ENCODE measurements around the gene AFDN. TPM values are rescaled to one million over a fixed set of nuclear protein-coding genes. Genes with fewer than 3 reads are reported as not detected.

The AFDN gene
- total RNA-seq, 3 donors from 2014 or later (not counting 1 experiment from before 2014, with no cell fraction given): 6.3 to 9.3 (median 7.9) TPM

GRCh38 chr6:167960579-167960978, 133.9 kb downstream of the AFDN start:
- WGBS (ENCODE audit: insufficient coverage): 82% methylated on average over 5 of the region's 5 CpGs
- no peak overlapping the region for H3K27ac Mint-ChIP-seq

GRCh38 chr6:167962711-167963110, 136.0 kb downstream of the AFDN start:
- no peaks in the 10 kb centered on the region for H3K36me3 Mint-ChIP-seq

More at GRCh38 chr6:167960579-167960978, 133.9 kb downstream of the AFDN start:
- no peaks in the 10 kb centered on the region for H3K27me3 ChIP-seq (ENCODE audit: control insufficient read depth, insufficient read depth, low read length)
- no peaks in the 10 kb centered on the region for H3K36me3 Mint-ChIP-seq
- no peak for ATAC-seq
- H3K4me1 ChIP-seq (ENCODE audit: control insufficient read depth, insufficient read depth, low read length): no peaks in the 10 kb centered on the region
- no peak overlapping the region for H3K4me3 ChIP-seq (ENCODE audit: low read length)
- no peak for DNase-seq
- peaks cover 0 to 7% of the 10 kb centered on the region in 2 donors for H3K27me3 Mint-ChIP-seq (ENCODE audit: low read depth in 2 of 2)
- H3K4me1 Mint-ChIP-seq: no peaks in the 10 kb centered on the region
- H3K9me3 Mint-ChIP-seq: no peaks in the 10 kb centered on the region
- no peaks in the 10 kb centered on the region for H3K36me3 ChIP-seq (ENCODE audit: control insufficient read depth, insufficient read depth, low read length)
- no peaks in the 10 kb centered on the region for H3K9me3 ChIP-seq (ENCODE audit: control insufficient read depth, insufficient read depth, low read length)
- H3K4me3 Mint-ChIP-seq: no peak overlapping the region
- no peak overlapping the region for H3K27ac ChIP-seq (ENCODE audit: low read length)
- no peak for TF ChIP-seq CTCF (IDR thresholded peaks at IDR 0.05)
- intact Hi-C loops (cut with micrococcal nuclease): no loop called here

GRCh38 chr6:167963589-167964057, 136.9 kb downstream of the AFDN start:
- DNase-seq (no peak), ATAC-seq (no peak)
- Mint-ChIP-seq H3K4me3 (no peak overlapping the region), H3K9me3 (no peaks in the 10 kb centered on the region), H3K27me3 (ENCODE audit: low read depth in 2 of 2) (peaks cover 0 to 7% of the 10 kb centered on the region in 2 donors), H3K36me3 (no peaks in the 10 kb centered on the region), H3K27ac (no peak overlapping the region), H3K4me1 (no peaks in the 10 kb centered on the region)
- intact Hi-C loops (cut with micrococcal nuclease): no loop called here
- H3K9me3 ChIP-seq (ENCODE audit: control insufficient read depth, insufficient read depth, low read length): no peaks in the 10 kb centered on the region
- no peak overlapping the region for H3K27ac ChIP-seq (ENCODE audit: low read length)
- TF ChIP-seq CTCF (IDR thresholded peaks at IDR 0.05): no peak
- no peaks in the 10 kb centered on the region for H3K36me3 ChIP-seq (ENCODE audit: control insufficient read depth, insufficient read depth, low read length)
- WGBS (ENCODE audit: insufficient coverage): 96% methylated on average over 8 of the region's 8 CpGs
- H3K27me3 ChIP-seq (ENCODE audit: control insufficient read depth, insufficient read depth, low read length): no peaks in the 10 kb centered on the region
- H3K4me1 ChIP-seq (ENCODE audit: control insufficient read depth, insufficient read depth, low read length): no peaks in the 10 kb centered on the region
- H3K4me3 ChIP-seq (ENCODE audit: low read length): no peak overlapping the region

More at GRCh38 chr6:167962711-167963110, 136.0 kb downstream of the AFDN start:
- no peaks in the 10 kb centered on the region for H3K4me1 ChIP-seq (ENCODE audit: control insufficient read depth, insufficient read depth, low read length)
- DNase-seq (no peak), ATAC-seq (no peak)
- no peaks in the 10 kb centered on the region for H3K27me3 ChIP-seq (ENCODE audit: control insufficient read depth, insufficient read depth, low read length)
- TF ChIP-seq CTCF (IDR thresholded peaks at IDR 0.05): no peak
- intact Hi-C loops (cut with micrococcal nuclease): no loop called here
- Mint-ChIP-seq H3K4me3 (no peak overlapping the region), H3K9me3 (no peaks in the 10 kb centered on the region), H3K27me3 (ENCODE audit: low read depth in 2 of 2) (peaks cover 0 to 7% of the 10 kb centered on the region in 2 donors), H3K4me1 (no peaks in the 10 kb centered on the region), H3K27ac (no peak overlapping the region)
- no peak overlapping the region for H3K27ac ChIP-seq (ENCODE audit: low read length)
- H3K4me3 ChIP-seq (ENCODE audit: low read length): no peak overlapping the region
- H3K36me3 ChIP-seq (ENCODE audit: control insufficient read depth, insufficient read depth, low read length): no peaks in the 10 kb centered on the region
- 98% methylated on average over 3 of the region's 5 CpGs for WGBS (ENCODE audit: insufficient coverage)
- no peaks in the 10 kb centered on the region for H3K9me3 ChIP-seq (ENCODE audit: control insufficient read depth, insufficient read depth, low read length)

All from natural killer cell (primary cell).